ENCODE results near the gene MORN5. TPM values are rescaled to one million over a fixed set of nuclear protein-coding genes. Genes with fewer than 3 reads are reported as not detected.

The MORN5 gene
- total and polyA plus RNA-seq, 9 of the 15 experiments (the other 6 are each of a cell fraction or from before 2014, with no cell fraction given) = not detected

GRCh38 chr9:122110100-122110833 is 49.4 kb upstream of the MORN5 start:
- Histone ChIP-seq H3K79me2 (ENCODE audit: control insufficient read depth, insufficient read depth, low read length) (no peaks in the 10 kb centered on the region), H3K36me3 (ENCODE audit: control insufficient read depth, insufficient read depth, low read length) (no peaks in the 10 kb centered on the region), H3K4me3 (no peak overlapping the region), H4K20me1 (replicated peaks; ENCODE audit: control insufficient read depth, insufficient read depth, low read length) (no peaks in the 10 kb centered on the region; the same call in 1 of the 2 replicates), H3K9ac (ENCODE audit: insufficient read depth in 1 of 2, low read depth in 2 of 2, low read length in 2 of 2) (no peak overlapping the region), H3K27me3 (ENCODE audit: control insufficient read depth in 2 of 2, insufficient read depth in 2 of 2, low read length in 2 of 2) (peaks cover 0 to 17% of the 10 kb centered on the region in 2 experiments; a peak in 3 of 5 replicates), H2AFZ (ENCODE audit: low read depth, low read length) (no peak overlapping the region), H3K9me1 (ENCODE audit: control insufficient read depth, insufficient read depth, low read length) (no peaks in the 10 kb centered on the region), H3K9me3 (replicated peaks; ENCODE audit: control insufficient read depth, insufficient read depth, low read depth, low read length) (no peaks in the 10 kb centered on the region), H3K27ac (ENCODE audit: extremely low read depth, low read depth, low read length) (no peak overlapping the region), H3K4me1 (replicated peaks in 1 of 2; ENCODE audit: control insufficient read depth in 2 of 2, insufficient read depth in 2 of 2, low read length in 2 of 2) (no peaks in the 10 kb centered on the region), H3K4me2 (ENCODE audit: insufficient read depth, low read length) (no peak overlapping the region)
- CTCF ChIA-PET (ENCODE audit: low intra/inter-chr PET ratio) = no interaction called here
- FAIRE-seq = no peak
- no peak for DNase-seq (ENCODE audit: extremely low read depth in 1 of 4, low spot score in 3 of 4)
- no peak for ATAC-seq
- BruUV-seq (replicated peaks) = no TSS peak
- in situ Hi-C loops (cut with MboI) (no loop called here), intact Hi-C loops (cut with micrococcal nuclease) (no loop called here)
- 0% methylated on average over 4 of the region's 7 CpGs for WGBS (ENCODE audit: insufficient coverage, low coverage, missing lambda C conversion rate)
- POLR2A ChIA-PET = interaction anchor here (0.6 kb wide), 2 partner anchors 57 to 241 kb away, joined by 3 read pairs; no protein-coding TSS in a partner anchor
- TF ChIP-seq ZBTB2 (IDR thresholded peaks at IDR 0.05) = no peak
- 0 out of 2 replicates have a peak, but pooled peaks have one; percentile 34 for TF ChIP-seq ZNF263 (CRISPR knock-in tag; IDR thresholded peaks at IDR 0.05; ENCODE audit: borderline replicate concordance)
- 0 out of 2 replicates have a peak, but pooled peaks have one; percentile 18 for TF ChIP-seq ESRRA (IDR thresholded peaks at IDR 0.05; ENCODE audit: borderline replicate concordance, low read depth)

Measured in K562 (cell line).